Measurements from ENCODE around the gene ADSS1. TPM values are rescaled to one million over a fixed set of nuclear protein-coding genes. Genes with fewer than 3 reads are reported as not detected.
A peak's percentile ranks its signal among the peaks of the same experiment; 100 is the strongest.

Gene ADSS1
- total and polyA plus RNA-seq, 4 donors = 5.3 to 9.3 (median 7.1) TPM

DNA sequence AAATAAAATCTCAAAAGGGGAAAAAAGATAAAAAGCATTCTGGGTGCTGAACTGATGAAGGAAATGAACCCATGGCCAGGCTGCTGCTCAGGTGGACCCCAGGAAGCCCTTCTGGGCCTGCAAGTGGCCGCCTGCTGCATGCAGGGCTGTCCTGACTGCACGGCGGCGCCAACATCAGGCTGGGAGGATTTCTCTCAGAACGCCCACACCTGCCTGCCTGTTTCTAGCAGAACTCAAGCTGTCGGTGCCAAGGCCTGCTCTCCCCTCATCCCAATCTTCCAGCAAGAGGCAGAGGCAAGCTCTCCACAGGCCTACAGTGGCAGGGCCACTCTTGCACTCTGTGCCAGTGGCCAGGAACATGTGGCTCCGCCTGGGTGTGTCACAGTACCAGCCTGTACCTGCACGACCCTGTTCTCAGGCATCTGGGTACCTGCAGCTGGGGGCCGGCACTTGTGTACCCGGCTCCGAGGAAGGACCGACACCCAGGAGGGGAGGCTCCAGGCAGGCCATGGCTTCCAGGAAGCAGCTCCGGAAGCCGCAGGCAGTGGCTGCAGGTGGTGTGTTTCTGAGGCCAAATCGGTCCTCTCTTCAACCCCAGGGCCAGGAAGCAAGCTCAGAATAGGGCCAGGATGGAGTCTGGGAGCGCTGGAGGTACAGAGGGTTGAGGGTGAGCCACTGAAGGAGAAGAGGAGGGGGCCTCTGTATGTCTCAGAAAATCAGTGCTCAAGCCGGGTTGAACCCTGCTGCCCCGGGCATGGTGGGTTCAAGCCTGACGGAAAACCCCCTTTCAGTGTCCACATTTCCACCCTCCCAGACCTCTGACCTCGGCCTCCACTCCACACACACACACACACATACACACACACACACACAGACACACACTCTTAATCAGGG is 37.2 kb upstream of the ADSS1 start:
- peaks cover 0 to 4% (median 2%) of the 10 kb centered on the region in 4 donors for H3K36me3 ChIP-seq (ENCODE audit: control insufficient read depth in 4 of 4, insufficient read depth in 4 of 4, low read length in 4 of 4)
- peak overlapping the region in 1 of 2 donors; percentile 74 for H3K27ac ChIP-seq (ENCODE audit: low read depth in 1 of 2, low read length in 1 of 2)
- no peak for DNase-seq
- H3K9ac ChIP-seq (ENCODE audit: insufficient read depth in 1 of 2, low read length in 2 of 2) = no peak overlapping the region
- H3K4me1 ChIP-seq (ENCODE audit: control insufficient read depth in 5 of 5, insufficient read depth in 5 of 5, low read length in 5 of 5) = peaks cover 4 to 51% (median 20%) of the 10 kb centered on the region in 5 donors
- TF ChIP-seq, protein P1, sequence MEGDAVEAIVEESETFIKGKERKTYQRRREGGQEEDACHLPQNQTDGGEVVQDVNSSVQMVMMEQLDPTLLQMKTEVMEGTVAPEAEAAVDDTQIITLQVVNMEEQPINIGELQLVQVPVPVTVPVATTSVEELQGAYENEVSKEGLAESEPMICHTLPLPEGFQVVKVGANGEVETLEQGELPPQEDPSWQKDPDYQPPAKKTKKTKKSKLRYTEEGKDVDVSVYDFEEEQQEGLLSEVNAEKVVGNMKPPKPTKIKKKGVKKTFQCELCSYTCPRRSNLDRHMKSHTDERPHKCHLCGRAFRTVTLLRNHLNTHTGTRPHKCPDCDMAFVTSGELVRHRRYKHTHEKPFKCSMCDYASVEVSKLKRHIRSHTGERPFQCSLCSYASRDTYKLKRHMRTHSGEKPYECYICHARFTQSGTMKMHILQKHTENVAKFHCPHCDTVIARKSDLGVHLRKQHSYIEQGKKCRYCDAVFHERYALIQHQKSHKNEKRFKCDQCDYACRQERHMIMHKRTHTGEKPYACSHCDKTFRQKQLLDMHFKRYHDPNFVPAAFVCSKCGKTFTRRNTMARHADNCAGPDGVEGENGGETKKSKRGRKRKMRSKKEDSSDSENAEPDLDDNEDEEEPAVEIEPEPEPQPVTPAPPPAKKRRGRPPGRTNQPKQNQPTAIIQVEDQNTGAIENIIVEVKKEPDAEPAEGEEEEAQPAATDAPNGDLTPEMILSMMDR (IDR thresholded peaks at IDR 0.05; ENCODE audit: control extremely low read depth, extremely low read depth) = no peak
- H3K27me3 ChIP-seq (ENCODE audit: control insufficient read depth in 3 of 3, insufficient read depth in 3 of 3, low read length in 2 of 3) = no peaks in the 10 kb centered on the region
- WGBS, 2 donors = 64 to 67% methylated on average over 19 to 20 of the region's 20 CpGs
- no peak for ATAC-seq (ENCODE audit: insufficient read depth, low FRiP score)
- H3K9me3 ChIP-seq (ENCODE audit: control insufficient read depth in 4 of 4, insufficient read depth in 3 of 4, low read length in 3 of 4) = no peaks in the 10 kb centered on the region
- H3K4me3 ChIP-seq = no peak overlapping the region

DNA sequence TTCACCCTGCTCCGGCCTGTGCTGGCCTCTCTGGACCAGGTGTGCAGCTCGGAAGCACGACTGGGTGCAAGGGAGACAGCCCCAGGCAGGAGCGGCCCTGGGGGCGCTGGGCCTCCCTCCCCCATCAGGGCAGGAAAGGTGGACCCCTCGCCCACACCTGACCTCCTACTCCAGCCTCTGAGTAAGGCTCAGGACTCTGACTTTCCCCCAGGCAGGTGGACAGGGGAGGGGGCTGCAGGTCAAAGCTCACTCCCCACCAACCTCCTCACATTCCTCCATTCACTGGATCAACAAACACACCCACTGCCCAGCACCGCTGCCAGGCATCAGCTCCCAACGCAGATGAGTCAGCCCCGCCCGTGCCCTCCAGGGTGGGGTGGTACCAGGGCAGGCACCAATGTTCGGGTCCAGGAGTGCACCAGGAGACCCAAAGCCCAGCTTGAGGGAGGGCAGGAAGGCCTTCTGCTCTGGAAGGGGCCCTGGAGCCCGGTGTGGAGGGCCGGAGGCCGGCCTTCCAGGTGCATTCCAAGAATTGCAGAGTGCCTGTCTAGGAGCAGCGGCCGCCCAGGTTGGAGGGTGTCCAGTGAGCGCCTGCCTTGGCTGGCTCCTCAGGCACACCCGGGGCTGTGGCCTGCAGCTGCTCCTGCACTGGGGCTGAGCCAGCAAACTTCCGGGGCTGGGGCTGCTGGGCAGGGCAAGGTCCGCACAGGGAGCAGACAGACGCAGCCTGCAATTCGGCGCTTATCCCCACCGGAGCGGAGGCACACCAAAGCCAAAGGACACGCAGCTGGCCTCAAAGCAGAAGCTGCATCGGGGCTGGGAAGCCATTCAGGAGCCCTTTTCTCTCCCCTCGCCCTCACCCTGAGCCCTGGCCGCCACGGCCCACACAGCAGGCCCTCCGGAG is 36.2 kb upstream of the ADSS1 start:
- Histone ChIP-seq H3K27ac (ENCODE audit: low read depth in 1 of 2, low read length in 1 of 2) (peak overlapping the region; percentile 68 to 74), H3K9ac (ENCODE audit: insufficient read depth in 1 of 2, low read length in 2 of 2) (peak overlapping the region in 1 of 2 donors; percentile 5), H3K9me3 (ENCODE audit: control insufficient read depth in 4 of 4, insufficient read depth in 3 of 4, low read length in 3 of 4) (no peaks in the 10 kb centered on the region), H3K4me3 (no peak overlapping the region), H3K4me1 (ENCODE audit: control insufficient read depth in 5 of 5, insufficient read depth in 5 of 5, low read length in 5 of 5) (peaks cover 4 to 43% (median 11%) of the 10 kb centered on the region in 5 donors), H3K27me3 (ENCODE audit: control insufficient read depth in 3 of 3, insufficient read depth in 3 of 3, low read length in 2 of 3) (no peaks in the 10 kb centered on the region), H3K36me3 (ENCODE audit: control insufficient read depth in 4 of 4, insufficient read depth in 4 of 4, low read length in 4 of 4) (peaks cover 0 to 7% (median 2%) of the 10 kb centered on the region in 4 donors)
- DNase-seq (peak; percentile 62 to 70 (median 70)), ATAC-seq (ENCODE audit: insufficient read depth, low FRiP score) (peak; percentile 56)
- 44 to 64% methylated on average over 31 of the region's 31 CpGs for WGBS, 2 donors
- TF ChIP-seq, protein P1 (IDR thresholded peaks at IDR 0.05; ENCODE audit: control extremely low read depth, extremely low read depth) = no peak

DNA sequence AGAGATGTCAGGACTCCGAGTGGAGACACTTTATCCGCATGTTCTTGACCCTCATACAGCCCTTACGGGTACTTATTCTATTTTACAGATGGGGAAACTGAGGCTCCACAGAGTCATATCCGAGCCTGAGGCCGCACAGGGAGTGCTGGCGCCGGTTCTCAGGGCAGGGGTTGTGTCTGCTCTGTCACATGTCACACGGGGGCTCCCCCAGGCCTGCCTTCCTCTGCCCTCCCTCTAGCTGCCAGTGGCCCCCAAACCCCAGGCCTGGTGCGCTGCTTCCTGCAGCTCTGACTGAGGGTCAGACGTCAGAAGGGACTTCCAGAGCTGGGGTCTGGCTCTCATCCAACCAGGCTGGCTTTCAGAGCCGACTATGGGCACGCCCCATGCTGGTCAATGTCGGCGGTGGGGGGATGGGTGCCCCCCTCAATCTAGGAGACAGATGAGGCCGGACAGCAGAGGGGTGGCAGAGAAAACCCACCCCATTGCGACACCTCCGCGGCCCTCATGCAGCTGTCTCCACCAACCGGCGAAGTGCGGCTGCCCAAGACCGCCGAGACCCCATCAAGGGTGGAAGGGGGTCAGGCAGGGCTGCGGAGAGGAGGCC is 35.4 kb upstream of the ADSS1 start:
- Histone ChIP-seq H3K4me3 (no peak overlapping the region), H3K9ac (ENCODE audit: insufficient read depth in 1 of 2, low read length in 2 of 2) (peak overlapping the region in 1 of 2 donors; percentile 5), H3K4me1 (ENCODE audit: control insufficient read depth in 5 of 5, insufficient read depth in 5 of 5, low read length in 5 of 5) (peaks cover 4 to 44% (median 8%) of the 10 kb centered on the region in 5 donors), H3K36me3 (ENCODE audit: control insufficient read depth in 4 of 4, insufficient read depth in 4 of 4, low read length in 4 of 4) (peaks cover 0 to 7% (median 2%) of the 10 kb centered on the region in 4 donors), H3K27me3 (ENCODE audit: control insufficient read depth in 3 of 3, insufficient read depth in 3 of 3, low read length in 2 of 3) (no peaks in the 10 kb centered on the region), H3K9me3 (ENCODE audit: control insufficient read depth in 4 of 4, insufficient read depth in 3 of 4, low read length in 3 of 4) (no peaks in the 10 kb centered on the region), H3K27ac (ENCODE audit: low read depth in 1 of 2, low read length in 1 of 2) (peak overlapping the region; percentile 68 to 74)
- TF ChIP-seq, protein P1 (IDR thresholded peaks at IDR 0.05; ENCODE audit: control extremely low read depth, extremely low read depth) = no peak
- 33 to 46% methylated on average over 24 of the region's 24 CpGs for WGBS, 2 donors
- DNase-seq = peak in 1 of 3 donors; percentile 28
- no peak for ATAC-seq (ENCODE audit: insufficient read depth, low FRiP score)

Data from lung (tissue), 12 donors.